ENCODE results near the gene SGK2.

DNA sequence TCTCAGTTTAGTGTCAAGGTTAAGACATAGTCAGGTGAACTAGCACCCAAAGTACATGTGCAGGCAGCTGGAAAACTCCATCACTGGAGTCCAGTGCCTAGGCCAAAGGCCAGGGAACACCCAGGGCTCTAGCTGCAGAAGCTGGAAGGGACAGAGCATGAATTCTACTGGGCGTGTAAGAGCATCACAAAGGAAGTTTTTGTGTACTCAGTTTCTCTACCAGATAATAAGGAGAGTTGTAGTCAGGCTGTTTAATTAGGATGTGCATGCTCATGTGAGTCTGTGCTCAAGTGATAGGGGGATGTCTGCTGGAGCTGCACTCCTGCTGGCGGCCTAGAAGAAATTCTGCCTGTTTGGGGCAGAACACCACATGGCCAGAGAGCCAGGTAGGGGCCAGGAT lies 43.2 kb upstream of the SGK2 start:
- TF ChIP-seq CTCF (conservative IDR thresholded peaks at IDR 0.05; ENCODE audit: low read depth, low read length) (no peak), EZH2 (IDR thresholded peaks at IDR 0.05; ENCODE audit: borderline replicate concordance, low read depth, low read length, poor library complexity, severe bottlenecking) (no peak)
